ENCODE data around the gene ASPM.

The ASPM gene

DNA sequence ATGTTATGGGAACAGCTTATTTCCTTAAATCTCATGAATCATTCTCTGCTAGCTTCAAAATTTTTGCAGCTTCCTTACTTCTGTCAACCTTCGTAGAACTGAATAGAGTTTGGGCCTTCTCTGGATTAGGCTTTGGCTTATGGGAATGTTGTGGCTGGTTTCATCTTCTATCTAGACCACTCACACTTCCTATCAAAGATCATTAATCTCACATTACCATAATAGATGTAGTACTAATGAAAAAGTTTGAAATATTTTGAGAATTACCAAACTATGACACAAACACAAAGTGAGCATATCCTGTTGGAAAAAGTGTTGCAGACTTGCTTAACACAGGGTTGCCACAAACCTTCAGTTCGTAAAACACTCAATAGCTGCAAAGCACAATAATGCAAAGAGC, 30.3 kb downstream of the ASPM start:
- POLR2A ChIA-PET, result no interaction called here
- peaks cover 53 to 75% of the 10 kb centered on the region in 2 experiments for H3K36me3 ChIP-seq (ENCODE audit: control insufficient read depth in 2 of 2, insufficient read depth in 1 of 2, low read length in 2 of 2)
- no peak overlapping the region for H3K4me3 ChIP-seq (ENCODE audit: low read depth, low read length)
- TF ChIP-seq ZNF404 (tag by site-specific recombination; IDR thresholded peaks at IDR 0.05) (no peak), BCL6B (tag by site-specific recombination; IDR thresholded peaks at IDR 0.05) (no peak), ZNF692 (tag by site-specific recombination; IDR thresholded peaks at IDR 0.05) (no peak), ZSCAN30 (tag by site-specific recombination; IDR thresholded peaks at IDR 0.05) (no peak), ZEB2 (tag by site-specific recombination; IDR thresholded peaks at IDR 0.05) (no peak), ZFP69B (tag by site-specific recombination; IDR thresholded peaks at IDR 0.05) (no peak), ZNF654 (tag by site-specific recombination; IDR thresholded peaks at IDR 0.05; ENCODE audit: low read depth) (no peak), ZNF335 (tag by site-specific recombination; conservative IDR thresholded peaks at IDR 0.05) (no peak), ZNF121 (tag by site-specific recombination; IDR thresholded peaks at IDR 0.05) (no peak)
- CTCF ChIA-PET, result no interaction called here
- no peaks in the 10 kb centered on the region for H3K9me3 ChIP-seq (ENCODE audit: control insufficient read depth, insufficient read depth, low read depth, low read length)
- no peak overlapping the region for H3K27ac ChIP-seq (ENCODE audit: extremely low read depth, low read depth, low read length)
- no peaks in the 10 kb centered on the region for H3K4me1 ChIP-seq (ENCODE audit: control insufficient read depth, insufficient read depth, low read length)

DNA sequence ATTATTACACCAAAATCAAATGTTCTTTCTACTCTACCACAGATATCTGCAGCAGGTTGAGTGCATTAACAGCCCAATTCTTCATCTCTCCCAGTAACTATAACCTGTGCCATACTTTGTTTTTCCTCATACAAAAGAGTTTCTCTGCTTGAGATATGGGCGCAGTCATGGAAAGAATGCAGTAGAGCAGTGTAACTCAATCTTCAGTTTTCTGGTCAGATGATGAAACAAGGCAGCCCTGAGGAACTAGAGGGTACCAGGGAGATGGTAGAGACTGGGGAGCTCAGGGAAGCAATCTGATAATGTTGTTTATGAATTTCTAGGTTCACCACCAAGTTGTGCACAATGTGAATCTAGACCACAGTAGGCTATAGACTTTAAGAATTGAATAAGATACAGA, 39.6 kb downstream of the ASPM start:
- no peak for TF ChIP-seq ZNF626 (tag by site-specific recombination; IDR thresholded peaks at IDR 0.05)
- no peak for TF ChIP-seq YY1 (tag by site-specific recombination; IDR thresholded peaks at IDR 0.05)
- TF ChIP-seq ZNF2 (tag by site-specific recombination; IDR thresholded peaks at IDR 0.05), result no peak
- no peak for TF ChIP-seq HOXD13 (CRISPR knock-in tag; IDR thresholded peaks at IDR 0.05; ENCODE audit: borderline replicate concordance)
- TF ChIP-seq, protein P1, sequence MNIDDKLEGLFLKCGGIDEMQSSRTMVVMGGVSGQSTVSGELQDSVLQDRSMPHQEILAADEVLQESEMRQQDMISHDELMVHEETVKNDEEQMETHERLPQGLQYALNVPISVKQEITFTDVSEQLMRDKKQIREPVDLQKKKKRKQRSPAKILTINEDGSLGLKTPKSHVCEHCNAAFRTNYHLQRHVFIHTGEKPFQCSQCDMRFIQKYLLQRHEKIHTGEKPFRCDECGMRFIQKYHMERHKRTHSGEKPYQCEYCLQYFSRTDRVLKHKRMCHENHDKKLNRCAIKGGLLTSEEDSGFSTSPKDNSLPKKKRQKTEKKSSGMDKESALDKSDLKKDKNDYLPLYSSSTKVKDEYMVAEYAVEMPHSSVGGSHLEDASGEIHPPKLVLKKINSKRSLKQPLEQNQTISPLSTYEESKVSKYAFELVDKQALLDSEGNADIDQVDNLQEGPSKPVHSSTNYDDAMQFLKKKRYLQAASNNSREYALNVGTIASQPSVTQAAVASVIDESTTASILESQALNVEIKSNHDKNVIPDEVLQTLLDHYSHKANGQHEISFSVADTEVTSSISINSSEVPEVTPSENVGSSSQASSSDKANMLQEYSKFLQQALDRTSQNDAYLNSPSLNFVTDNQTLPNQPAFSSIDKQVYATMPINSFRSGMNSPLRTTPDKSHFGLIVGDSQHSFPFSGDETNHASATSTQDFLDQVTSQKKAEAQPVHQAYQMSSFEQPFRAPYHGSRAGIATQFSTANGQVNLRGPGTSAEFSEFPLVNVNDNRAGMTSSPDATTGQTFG (tag by site-specific recombination; IDR thresholded peaks at IDR 0.05; ENCODE audit: borderline replicate concordance), result no peak
- TF ChIP-seq, protein P2, sequence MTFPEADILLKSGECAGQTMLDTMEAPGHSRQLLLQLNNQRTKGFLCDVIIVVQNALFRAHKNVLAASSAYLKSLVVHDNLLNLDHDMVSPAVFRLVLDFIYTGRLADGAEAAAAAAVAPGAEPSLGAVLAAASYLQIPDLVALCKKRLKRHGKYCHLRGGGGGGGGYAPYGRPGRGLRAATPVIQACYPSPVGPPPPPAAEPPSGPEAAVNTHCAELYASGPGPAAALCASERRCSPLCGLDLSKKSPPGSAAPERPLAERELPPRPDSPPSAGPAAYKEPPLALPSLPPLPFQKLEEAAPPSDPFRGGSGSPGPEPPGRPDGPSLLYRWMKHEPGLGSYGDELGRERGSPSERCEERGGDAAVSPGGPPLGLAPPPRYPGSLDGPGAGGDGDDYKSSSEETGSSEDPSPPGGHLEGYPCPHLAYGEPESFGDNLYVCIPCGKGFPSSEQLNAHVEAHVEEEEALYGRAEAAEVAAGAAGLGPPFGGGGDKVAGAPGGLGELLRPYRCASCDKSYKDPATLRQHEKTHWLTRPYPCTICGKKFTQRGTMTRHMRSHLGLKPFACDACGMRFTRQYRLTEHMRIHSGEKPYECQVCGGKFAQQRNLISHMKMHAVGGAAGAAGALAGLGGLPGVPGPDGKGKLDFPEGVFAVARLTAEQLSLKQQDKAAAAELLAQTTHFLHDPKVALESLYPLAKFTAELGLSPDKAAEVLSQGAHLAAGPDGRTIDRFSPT (tag by site-specific recombination; IDR thresholded peaks at IDR 0.05), result no peak
- TF ChIP-seq ZNF350 (tag by site-specific recombination; IDR thresholded peaks at IDR 0.05), result no peak
- TF ChIP-seq ZSCAN16 (tag by site-specific recombination; IDR thresholded peaks at IDR 0.05), result no peak
- TF ChIP-seq ZNF629 (tag by site-specific recombination; IDR thresholded peaks at IDR 0.05), result no peak
- TF ChIP-seq ZNF202 (tag by site-specific recombination; IDR thresholded peaks at IDR 0.05; ENCODE audit: borderline replicate concordance), result no peak
- TF ChIP-seq KLF7 (tag by site-specific recombination; IDR thresholded peaks at IDR 0.05; ENCODE audit: borderline replicate concordance), result no peak
- no peak for TF ChIP-seq ZNF639 (tag by site-specific recombination; IDR thresholded peaks at IDR 0.05)
- TF ChIP-seq ZNF157 (tag by site-specific recombination; IDR thresholded peaks at IDR 0.05), result no peak
- no peak for TF ChIP-seq ZNF488 (tag by site-specific recombination; IDR thresholded peaks at IDR 0.05)
- TF ChIP-seq ZNF37A (tag by site-specific recombination; IDR thresholded peaks at IDR 0.05), result no peak
- TF ChIP-seq ZNF26 (tag by site-specific recombination; IDR thresholded peaks at IDR 0.05), result no peak
- ChIA-PET POLR2A (no interaction called here), CTCF (no interaction called here)
- Histone ChIP-seq H3K4me3 (ENCODE audit: low read depth, low read length) (no peak overlapping the region), H3K9me3 (ENCODE audit: control insufficient read depth, insufficient read depth, low read depth, low read length) (no peaks in the 10 kb centered on the region), H3K27ac (ENCODE audit: extremely low read depth, low read depth, low read length) (no peak overlapping the region), H3K4me1 (ENCODE audit: control insufficient read depth, insufficient read depth, low read length) (no peaks in the 10 kb centered on the region), H3K36me3 (ENCODE audit: control insufficient read depth in 2 of 2, insufficient read depth in 1 of 2, low read length in 2 of 2) (peaks cover 28 to 52% of the 10 kb centered on the region in 2 experiments)

Measured in HEK293 (cell line).